ENCODE measurements around the gene OTOP3. TPM values are rescaled to one million over a fixed set of nuclear protein-coding genes. Genes with fewer than 3 reads are reported as not detected.

OTOP3 gene
- total and polyA plus RNA-seq, 2 donors (not counting 3 experiments of a cell fraction or from before 2014, with no cell fraction given): not detected

- no TSS peak for BruUV-seq (replicated peaks)
- CTCF ChIA-PET: interaction anchor here (0.6 to 4.8 kb wide), 29 partner anchors 9 to 621 kb away, joined by 3 to 134 read pairs (median 13); partner anchors contain the start of genes ATP5PD, CDR2L, HID1 and KCTD2
- dilution Hi-C loops (cut with MboI; ENCODE audit: extremely low pct_ligation_motif_present, low sequenced_read_pairs): no loop called here
Observed at GRCh38 chr17:74962622-74963394, 27.1 kb downstream of the OTOP3 start.

More at GRCh38 chr17:74962622-74963394, 27.1 kb downstream of the OTOP3 start:
- Histone ChIP-seq H3K4me3 (replicated peaks in 1 of 3; ENCODE audit: insufficient read depth in 1 of 3, low read depth in 1 of 3, low read length in 3 of 3) (no peak overlapping the region), H3K4me1 (ENCODE audit: control insufficient read depth, extremely low read depth, insufficient read depth, low read length) (no peaks in the 10 kb centered on the region), H3K79me2 (ENCODE audit: control insufficient read depth, insufficient read depth, low read length) (no peaks in the 10 kb centered on the region), H3K27ac (ENCODE audit: insufficient read depth, low read depth, low read length) (no peak overlapping the region), H3K9me3 (replicated peaks; ENCODE audit: control insufficient read depth, insufficient read depth, low read length) (no peaks in the 10 kb centered on the region), H3K9ac (replicated peaks; ENCODE audit: extremely low read depth, insufficient read depth, low read length) (no peak overlapping the region), H4K20me1 (replicated peaks; ENCODE audit: control insufficient read depth, extremely low read depth, insufficient read depth, low read length) (no peaks in the 10 kb centered on the region), H3K27me3 (ENCODE audit: control insufficient read depth in 2 of 2, insufficient read depth in 2 of 2, low read length in 2 of 2) (no peaks in the 10 kb centered on the region), H2AFZ (ENCODE audit: low read depth, low read length) (no peak overlapping the region), H3K9me1 (replicated peaks; ENCODE audit: control insufficient read depth, extremely low read depth, insufficient read depth, low read length) (no peaks in the 10 kb centered on the region), H3K4me2 (ENCODE audit: insufficient read depth, low read length) (no peak overlapping the region), H3K36me3 (ENCODE audit: control insufficient read depth in 2 of 2, extremely low read depth in 1 of 2, insufficient read depth in 2 of 2, low read length in 2 of 2) (no peaks in the 10 kb centered on the region)
- intact Hi-C loops (cut with micrococcal nuclease): no loop called here
- no peak for TF ChIP-seq EZH2 (IDR thresholded peaks at IDR 0.05; ENCODE audit: borderline replicate concordance, low read depth, low read length, severe bottlenecking)
- TF ChIP-seq MYC (IDR thresholded peaks at IDR 0.05; ENCODE audit: low read depth, low read length): no peak
- TF ChIP-seq MAX (IDR thresholded peaks at IDR 0.05; ENCODE audit: insufficient read depth, insufficient read length): no peak
- TF ChIP-seq FOS (IDR thresholded peaks at IDR 0.05; ENCODE audit: borderline replicate concordance, insufficient read depth, low read length): no peak
- no peak for TF ChIP-seq CTCF (IDR thresholded peaks at IDR 0.05; ENCODE audit: extremely low read depth in 1 of 2, insufficient read depth in 1 of 2, low read depth in 1 of 2, low read length in 2 of 2)
- TF ChIP-seq POLR2A (IDR thresholded peaks at IDR 0.05; ENCODE audit: low read depth, low read length): no peak
- POLR2A ChIA-PET: interaction anchor here (1.7 kb wide), 1 partner anchor 26 kb away, joined by 6 read pairs; no protein-coding TSS in a partner anchor
- DNase-seq (ENCODE audit: low read depth, low spot score) (no peak), FAIRE-seq (no peak)

Data from endothelial cell of umbilical vein (primary cell).